AG09319 (cell line): ENCODE data around the gene THADA.

Experiments
- DNase-seq: peaks from one replicate; pipeline ENCODE4 v3.0.0-alpha.2; 2010; ENCODE audit warnings: low read depth; ENCODE audit errors: extremely low read depth
- TF ChIP-seq, protein P1 (sequence below): IDR thresholded peaks from 2 replicates; pipeline ENCODE4 v1.5.1; 2011; ENCODE audit warnings: low read depth, mild to moderate bottlenecking, inconsistent platforms, low read length, moderate library complexity

THADA gene

DNA sequence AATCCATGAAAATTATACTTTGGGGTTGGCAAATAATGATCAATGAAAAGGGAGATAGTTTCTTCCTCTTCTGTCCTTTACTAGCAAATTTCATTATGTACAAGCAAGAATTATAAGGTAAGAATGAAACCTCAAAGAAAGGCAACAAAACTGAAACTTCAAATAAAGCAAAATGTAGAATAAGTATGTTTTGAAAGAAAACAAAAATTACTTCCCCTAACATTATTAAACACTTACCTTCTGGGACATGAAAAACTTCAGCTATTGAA, 29.4 kb downstream of the THADA start:
- DNase-seq, result no peak
- TF ChIP-seq, protein P1, sequence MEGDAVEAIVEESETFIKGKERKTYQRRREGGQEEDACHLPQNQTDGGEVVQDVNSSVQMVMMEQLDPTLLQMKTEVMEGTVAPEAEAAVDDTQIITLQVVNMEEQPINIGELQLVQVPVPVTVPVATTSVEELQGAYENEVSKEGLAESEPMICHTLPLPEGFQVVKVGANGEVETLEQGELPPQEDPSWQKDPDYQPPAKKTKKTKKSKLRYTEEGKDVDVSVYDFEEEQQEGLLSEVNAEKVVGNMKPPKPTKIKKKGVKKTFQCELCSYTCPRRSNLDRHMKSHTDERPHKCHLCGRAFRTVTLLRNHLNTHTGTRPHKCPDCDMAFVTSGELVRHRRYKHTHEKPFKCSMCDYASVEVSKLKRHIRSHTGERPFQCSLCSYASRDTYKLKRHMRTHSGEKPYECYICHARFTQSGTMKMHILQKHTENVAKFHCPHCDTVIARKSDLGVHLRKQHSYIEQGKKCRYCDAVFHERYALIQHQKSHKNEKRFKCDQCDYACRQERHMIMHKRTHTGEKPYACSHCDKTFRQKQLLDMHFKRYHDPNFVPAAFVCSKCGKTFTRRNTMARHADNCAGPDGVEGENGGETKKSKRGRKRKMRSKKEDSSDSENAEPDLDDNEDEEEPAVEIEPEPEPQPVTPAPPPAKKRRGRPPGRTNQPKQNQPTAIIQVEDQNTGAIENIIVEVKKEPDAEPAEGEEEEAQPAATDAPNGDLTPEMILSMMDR, result no peak

DNA sequence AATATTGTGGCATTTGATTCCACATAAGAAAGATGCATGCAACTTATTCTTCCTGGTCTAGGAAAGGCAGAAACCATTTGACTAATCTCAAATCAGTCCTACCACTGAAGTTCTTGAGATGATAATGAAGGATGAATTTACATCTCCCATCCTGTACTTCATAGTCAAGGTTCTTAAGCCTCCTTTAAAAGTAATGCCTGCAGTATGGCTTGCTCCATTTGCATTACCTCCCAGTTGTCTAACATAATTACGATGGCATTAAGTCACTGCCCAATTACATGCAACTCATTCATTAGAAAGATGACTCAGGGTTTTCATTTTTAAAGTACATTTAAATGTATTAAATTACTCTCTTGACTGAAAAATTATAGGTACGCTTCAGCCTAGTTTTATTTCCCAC, 32.2 kb downstream of the THADA start:
- TF ChIP-seq, protein P1, result no peak
- no peak for DNase-seq

DNA sequence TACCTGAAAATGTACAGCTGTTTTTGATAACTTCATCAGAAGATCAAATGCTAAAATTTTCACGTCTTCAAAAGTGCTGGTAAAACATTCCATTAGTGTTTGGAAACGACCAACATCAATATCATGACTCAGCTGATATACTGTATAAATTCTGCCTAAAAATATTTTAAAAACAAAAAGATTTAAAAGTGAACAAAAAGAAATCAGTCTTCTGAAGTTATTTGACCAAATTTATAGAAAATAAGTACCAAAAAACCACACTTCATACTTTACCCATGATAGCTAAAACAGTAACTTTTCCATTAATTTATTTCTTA, 35.6 kb downstream of the THADA start:
- DNase-seq, result no peak
- TF ChIP-seq, protein P1, result no peak

DNA sequence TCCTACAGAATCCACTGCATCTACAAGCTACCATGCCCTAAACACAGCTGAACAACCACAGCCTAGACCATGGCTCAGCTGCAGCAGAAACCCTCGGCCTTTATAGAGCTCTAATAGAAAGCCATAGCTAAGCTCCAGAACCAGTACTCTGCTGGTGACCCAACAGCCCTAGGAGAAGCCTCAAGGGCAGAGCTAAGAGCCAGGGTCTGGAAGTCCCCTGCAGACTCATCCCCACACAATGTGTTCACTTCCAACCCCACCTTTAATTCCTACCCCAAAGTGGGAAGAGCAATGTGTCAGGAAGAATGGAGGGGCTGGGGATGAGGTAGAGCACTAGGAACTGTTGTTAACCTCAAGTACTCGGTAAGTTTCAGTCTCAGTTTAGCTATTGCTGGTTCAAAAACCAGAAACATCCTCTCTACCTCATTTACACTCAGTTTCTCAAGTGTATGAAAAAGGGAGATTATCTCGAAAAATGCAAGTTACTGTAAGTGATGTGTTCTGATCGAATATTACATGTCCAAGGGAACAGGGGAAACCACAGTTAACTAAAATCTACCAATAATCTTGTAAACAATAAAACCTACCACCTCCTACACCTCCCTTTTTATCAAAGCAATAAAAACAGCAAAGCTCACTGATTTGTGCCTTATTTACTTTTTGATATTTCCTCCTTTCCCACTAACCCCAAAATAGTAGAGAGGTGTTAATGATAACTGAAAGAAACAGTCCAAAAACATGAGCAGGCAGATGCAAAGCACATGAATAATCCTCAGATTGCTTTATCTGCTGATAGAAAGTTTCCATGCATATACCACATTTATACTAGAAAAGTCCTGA, 36.2 kb downstream of the THADA start:
- DNase-seq, result no peak
- TF ChIP-seq, protein P1, result no peak

DNA sequence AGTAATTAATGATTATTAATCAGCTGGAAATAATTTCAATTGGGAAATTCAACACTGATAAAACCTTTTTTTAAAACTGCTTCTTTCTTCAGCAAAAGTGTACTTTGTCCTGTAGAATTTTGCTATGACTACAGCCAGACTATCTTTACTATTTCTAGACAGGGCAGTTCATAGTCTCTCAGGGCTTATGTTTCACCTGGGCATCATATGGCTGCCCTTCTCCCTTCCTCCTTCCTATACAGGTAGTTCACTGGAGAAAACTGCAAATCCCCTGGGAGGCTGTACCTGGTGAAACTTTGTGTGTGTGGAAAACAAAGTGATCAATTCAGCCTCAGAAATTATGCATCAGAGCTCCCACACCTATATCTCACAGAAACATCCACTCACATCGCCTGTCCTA, 38.6 kb downstream of the THADA start:
- TF ChIP-seq, protein P1, result no peak
- DNase-seq, result no peak

DNA sequence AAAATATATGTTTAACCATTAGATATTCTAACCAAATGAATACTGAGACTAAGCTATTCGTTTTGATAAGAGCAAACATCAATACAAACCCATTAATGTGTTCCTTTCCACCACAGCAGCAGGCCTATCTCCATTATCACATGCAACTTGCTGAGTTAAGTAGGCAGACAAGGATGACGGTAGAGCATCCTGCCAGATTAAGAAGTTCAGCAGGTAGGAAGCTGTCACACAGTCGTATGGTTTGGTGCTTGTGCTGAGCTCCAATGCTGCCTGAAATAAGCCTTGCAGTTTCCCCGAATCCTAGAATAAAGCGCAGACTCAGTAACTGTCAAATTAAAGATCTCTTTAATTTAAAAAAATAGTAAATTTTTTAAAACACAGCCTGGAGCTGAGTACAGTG, 39.6 kb downstream of the THADA start:
- no peak for DNase-seq
- TF ChIP-seq, protein P1, result no peak

DNA sequence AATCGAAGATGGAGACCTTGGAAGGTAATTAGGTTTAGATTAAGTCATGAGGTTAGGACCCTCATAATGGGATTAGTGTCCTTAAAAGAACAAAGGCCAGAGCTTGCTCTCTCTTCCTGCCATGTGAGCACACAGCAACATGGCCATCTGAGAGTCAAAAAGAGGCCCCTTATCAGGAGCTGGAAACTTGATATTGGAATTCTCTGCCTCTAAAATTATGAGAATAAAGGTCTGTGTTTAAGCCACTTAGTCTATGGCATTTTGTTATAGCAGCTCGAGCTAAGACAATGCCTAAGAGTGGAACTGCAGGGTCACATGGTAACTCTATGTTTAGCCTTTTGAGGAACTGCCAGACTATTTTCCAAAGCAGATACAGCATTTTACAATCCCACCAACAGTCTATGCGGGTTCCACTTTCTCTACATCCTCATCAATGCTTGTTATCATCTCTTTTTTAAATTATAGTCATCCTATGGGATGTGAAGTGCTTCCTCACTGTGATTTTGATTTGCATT, 42.4 kb downstream of the THADA start:
- TF ChIP-seq, protein P1, result no peak
- DNase-seq, result no peak
